ENCODE data around the gene POU3F2.

GRCh38 chr6:98836962-98837944, 2.9 kb downstream of the POU3F2 start:
- TF ChIP-seq CTCF (IDR thresholded peaks at IDR 0.05) (no peak), POLR2A (IDR thresholded peaks at IDR 0.05) (no peak)

Data from adrenal gland (tissue), 5 donors.